GM19025 (cell line): ENCODE results near the gene NUDT22.
"Not testable (repeated sequence)": the region's sequence is repeated elsewhere in the genome, so short reads cannot be mapped to it uniquely, and the experiment has no call there.

ENCODE experiments used
- ATAC-seq: cut with Tn5 transposase; IDR thresholded peaks from one replicate; pipeline ENCODE4 v1.9.1; 2021; ENCODE audit warnings: mild to moderate bottlenecking, low read depth, moderate library complexity; ENCODE audit not compliant: unreplicated experiment

The NUDT22 gene

GRCh38 chr11:64241241-64241490 is 15.1 kb downstream of the NUDT22 start:
- peak; percentile 57 for ATAC-seq

GRCh38 chr11:64241491-64242374 is 15.7 kb downstream of the NUDT22 start:
- peak; percentile 3 for ATAC-seq

GRCh38 chr11:64243236-64243854 is 17.3 kb downstream of the NUDT22 start:
- ATAC-seq, result no peak

DNA sequence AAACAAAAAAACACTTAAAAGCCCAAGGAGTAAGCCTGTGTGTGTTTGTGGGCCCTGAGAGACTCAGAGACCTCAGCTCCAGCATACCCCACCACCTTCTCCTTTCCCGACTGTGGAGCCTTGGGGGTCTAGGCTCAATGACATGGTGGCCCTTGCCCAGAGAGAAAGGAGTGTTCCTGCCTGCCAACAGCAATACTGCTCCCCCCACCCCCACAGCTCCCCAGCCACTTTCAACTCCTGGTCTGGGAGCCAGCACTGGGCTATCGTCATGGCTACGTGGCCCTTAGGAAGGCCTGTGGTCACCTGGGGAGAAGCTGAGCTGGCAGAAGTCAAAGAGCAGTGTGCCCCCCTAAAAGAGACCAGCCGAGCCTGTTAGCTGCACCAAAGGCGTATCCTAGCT is 18.0 kb downstream of the NUDT22 start:
- no peak for ATAC-seq

DNA sequence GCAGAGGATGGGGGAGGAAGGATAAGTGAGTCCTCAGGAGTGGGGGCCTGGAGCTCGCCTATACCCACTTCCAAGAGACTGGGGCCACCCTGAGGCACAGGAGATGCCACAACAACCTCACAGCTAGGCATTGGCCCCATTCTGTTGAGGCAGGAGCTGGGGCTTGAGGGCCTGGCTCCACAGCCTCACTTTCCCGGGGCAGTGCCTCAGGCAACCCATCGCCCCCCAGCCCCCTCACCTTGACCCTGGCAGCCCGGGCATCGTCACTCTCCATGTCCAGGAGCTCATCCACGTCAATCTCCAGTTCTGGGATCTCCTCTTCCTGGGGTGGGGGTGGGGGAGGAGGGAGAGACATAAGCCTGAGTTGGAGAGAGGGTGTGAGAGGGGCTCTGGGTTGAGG is 18.9 kb downstream of the NUDT22 start:
- ATAC-seq, result no peak

DNA sequence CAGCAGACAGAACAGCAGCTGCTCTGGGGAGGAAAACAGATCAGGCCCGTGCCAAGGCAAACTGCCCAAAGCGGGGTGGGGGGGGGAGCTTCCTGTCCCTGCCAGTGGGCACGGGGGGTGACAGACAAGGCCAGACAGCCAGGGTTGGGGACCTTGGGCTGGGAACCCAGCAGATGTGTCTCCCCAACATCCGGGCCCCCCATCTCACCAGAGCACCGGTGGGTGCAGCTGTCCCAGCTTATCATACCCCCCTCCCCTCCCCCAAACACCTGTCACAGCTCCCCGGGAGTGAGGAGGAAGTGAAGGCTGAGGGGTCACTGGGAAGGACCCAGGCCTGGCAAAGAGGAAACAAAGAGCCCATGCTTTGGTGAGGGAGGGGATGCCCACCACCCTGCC is 19.3 kb downstream of the NUDT22 start:
- no peak for ATAC-seq

- no peak for ATAC-seq
These were observed 19.9 kb downstream of the NUDT22 start for GRCh38 chr11:64245797-64246620.

DNA sequence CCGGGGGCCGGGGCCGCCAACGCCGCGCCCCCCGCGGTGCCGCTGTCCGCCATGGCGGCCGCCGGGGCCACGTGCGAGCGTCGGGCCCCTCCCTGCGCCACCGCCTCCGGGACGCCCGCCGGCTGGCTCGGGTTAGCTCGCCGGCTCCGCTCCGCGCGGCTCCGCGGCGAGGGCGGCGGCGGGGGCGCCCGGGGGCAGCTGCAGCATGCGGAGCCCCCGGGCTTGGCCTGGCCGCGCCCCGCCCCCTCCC is 20.5 kb downstream of the NUDT22 start:
- ATAC-seq, result not testable (repeated sequence)

- ATAC-seq, result no peak
These were observed 21.0 kb downstream of the NUDT22 start, which contains the start of gene PPP1R14B for GRCh38 chr11:64246871-64247728. TSS of gene PPP1R14B (minus strand) at chr11:64246943. CDS start at chr11:64246673, 270 bp downstream.

- no peak for ATAC-seq
These were observed 21.9 kb downstream of the NUDT22 start for GRCh38 chr11:64247729-64248531.

DNA sequence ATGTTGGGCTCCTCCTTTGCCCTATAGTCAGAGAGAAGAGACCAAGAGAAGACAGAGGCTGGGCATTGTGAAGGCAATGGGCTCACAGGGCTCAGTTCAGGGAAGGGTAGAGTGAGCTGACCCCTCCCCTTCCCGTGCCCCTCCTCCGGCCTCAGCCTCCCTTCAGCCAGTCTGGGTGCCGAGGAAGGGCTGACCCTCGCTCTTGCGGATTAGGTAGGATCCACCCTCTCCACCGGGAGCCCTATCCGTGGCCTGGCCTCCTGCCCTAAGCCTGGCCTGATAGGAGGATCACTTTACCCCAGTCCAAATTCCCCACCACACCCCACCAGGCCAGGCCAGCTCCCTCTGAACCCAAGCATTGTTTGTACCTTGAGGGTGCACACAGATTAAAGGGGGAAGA is 22.5 kb downstream of the NUDT22 start:
- no peak for ATAC-seq

DNA sequence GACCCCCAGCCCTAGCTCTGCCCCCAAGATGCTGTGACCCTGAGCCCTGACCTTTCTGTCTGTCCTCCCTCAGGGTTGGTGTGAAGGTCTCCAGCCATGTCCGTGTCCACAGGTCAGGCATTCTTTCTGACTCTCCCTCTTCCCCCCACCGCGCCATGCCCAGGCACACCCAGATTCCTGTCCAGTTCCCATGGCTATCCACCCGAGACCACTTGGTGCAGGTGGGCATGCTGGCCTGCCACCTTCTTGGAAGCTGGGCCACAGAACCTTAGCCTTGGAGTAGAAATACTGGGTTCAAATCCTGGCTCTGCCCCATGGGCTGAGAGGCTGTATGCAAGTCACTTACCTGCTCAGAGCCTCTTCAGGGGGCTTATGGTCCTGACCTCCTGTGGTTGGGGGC is 23.0 kb downstream of the NUDT22 start:
- ATAC-seq, result no peak

- ATAC-seq, result no peak
These were observed 23.7 kb downstream of the NUDT22 start for GRCh38 chr11:64249563-64250414.

GRCh38 chr11:64250415-64251015 is 24.4 kb downstream of the NUDT22 start:
- ATAC-seq, result no peak

GRCh38 chr11:64251016-64251752 is 25.1 kb downstream of the NUDT22 start, which contains the start of gene PLCB3:
TSS of gene PLCB3 (plus strand) at chr11:64251530. CDS start at chr11:64251650, 120 bp downstream.
- ATAC-seq, result peak; percentile 50

DNA sequence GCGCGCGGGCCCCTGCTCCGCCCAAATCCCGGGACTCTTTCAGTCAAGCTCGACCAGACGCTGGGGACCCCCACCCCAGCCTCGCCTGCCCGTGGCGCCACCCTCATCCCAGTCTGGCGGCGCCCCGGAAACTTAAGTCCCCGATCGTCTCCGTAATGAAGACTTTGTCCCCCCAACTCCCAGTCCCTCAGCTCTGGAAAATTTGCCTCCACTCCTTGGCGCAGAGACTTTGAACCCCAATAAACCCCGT is 25.6 kb downstream of the NUDT22 start:
- ATAC-seq, result no peak

DNA sequence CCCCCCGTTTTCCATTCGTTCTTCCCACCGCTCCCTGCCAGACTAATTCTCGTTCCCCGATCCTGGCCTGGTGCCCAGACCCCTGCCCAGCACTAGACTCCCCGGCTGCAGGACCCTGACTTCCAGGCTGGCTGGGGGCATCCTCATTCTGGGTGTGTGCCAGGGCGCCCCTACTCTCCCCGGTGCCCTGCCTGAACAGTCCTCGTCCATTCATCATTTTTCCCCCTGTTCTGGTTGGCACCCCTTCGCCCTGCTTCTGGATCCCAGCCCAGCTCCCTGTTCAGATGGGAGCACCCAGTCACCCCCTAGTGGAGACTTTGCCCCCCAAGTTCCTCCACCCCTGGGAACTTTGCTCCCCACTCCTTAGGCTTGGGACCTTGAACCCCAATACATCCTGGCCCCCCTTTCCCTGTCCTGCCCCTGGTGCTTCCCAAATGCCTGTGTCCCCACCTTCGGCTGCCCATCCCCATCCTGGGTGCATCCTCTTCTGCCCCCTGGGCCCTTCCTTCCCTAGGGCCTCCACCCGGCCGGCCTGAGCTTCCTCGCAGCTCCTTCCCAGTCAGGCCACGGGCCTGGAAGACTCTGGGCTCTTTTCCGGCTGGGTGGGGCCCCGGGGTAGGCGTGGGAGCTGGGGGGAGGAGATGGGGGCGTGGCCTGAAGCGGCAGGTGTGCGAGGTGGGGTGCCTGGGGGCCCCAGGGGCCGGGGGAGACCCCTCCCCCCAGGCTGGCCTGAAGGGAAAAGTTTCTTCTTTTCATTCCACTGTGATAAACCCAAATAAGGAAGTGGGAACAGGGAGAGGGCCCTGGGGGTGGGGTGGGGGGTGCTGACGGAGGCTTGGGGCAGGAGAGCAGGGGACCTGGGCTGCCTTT is 26.2 kb downstream of the NUDT22 start:
- no peak for ATAC-seq
